Measurements from ENCODE around the gene OR6S1. TPM values are rescaled to one million over a fixed set of nuclear protein-coding genes. Genes with fewer than 3 reads are reported as not detected.

Gene OR6S1
- total RNA-seq, 1 donor, result not detected

DNA sequence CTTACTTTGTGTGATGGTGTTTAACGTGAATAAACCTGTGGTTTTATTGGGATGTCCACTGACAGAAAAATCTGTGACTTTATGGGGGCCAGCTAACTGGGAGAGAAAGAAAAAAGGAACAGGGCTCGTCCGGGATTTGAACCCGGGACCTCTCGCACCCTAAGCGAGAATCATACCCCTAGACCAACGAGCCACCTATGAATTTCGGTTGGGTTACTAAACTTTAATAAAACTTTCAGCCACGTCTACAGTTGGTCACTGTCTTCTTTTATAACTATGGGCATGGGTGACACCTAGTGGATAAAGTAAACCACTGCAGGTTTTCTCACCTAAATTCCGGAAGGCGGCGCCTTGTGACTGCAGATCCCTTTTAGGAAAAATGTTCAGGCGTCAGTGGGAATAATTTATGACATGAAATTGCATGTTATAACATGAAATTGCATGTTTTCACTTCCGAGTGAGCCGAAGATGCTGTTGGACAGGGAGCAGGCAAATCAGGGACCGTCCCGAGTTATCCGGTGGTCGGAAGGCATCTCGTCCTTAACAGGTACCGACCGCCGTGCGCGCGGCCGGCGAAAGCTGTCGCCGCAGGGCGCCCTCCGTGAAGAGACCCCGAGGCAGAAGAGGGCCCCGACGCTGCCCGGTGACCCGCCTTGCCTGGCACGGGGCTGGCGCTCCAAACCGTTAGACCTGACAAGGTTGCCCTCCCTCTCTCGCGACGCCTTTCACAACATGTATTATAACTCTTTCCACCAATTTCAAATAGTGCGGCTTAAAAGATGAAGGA, 32.1 kb downstream of the OR6S1 start:
- no peaks in the 10 kb centered on the region for H3K9me3 ChIP-seq (ENCODE audit: low read depth, low read length)
- peak; percentile 97 for TF ChIP-seq CTCF (IDR thresholded peaks at IDR 0.05; ENCODE audit: extremely low read depth, low read depth, low read length)
- H2AFZ ChIP-seq (ENCODE audit: low read length), result peak overlapping the region; percentile 94
- H3K79me2 ChIP-seq (ENCODE audit: insufficient read depth, low read length), result no peaks in the 10 kb centered on the region
- H3K4me1 ChIP-seq (ENCODE audit: insufficient read depth, low read length), result peaks cover 5% of the 10 kb centered on the region
- peak; percentile 93 for DNase-seq (ENCODE audit: insufficient read length, low spot score, missing footprints)
- no peaks in the 10 kb centered on the region for H3K27me3 ChIP-seq (ENCODE audit: insufficient read depth, low read length)
- H3K4me3 ChIP-seq (ENCODE audit: insufficient read depth, low read length), result peak overlapping the region; percentile 88
- H3K4me2 ChIP-seq (ENCODE audit: insufficient read depth, low read length), result peak overlapping the region; percentile 77
- H3K27ac ChIP-seq (ENCODE audit: low read depth, low read length), result peak overlapping the region; percentile 12
- no peaks in the 10 kb centered on the region for H4K20me1 ChIP-seq (ENCODE audit: insufficient read depth, low read length)
- no peaks in the 10 kb centered on the region for H3K36me3 ChIP-seq (ENCODE audit: insufficient read depth, low read length)

DNA sequence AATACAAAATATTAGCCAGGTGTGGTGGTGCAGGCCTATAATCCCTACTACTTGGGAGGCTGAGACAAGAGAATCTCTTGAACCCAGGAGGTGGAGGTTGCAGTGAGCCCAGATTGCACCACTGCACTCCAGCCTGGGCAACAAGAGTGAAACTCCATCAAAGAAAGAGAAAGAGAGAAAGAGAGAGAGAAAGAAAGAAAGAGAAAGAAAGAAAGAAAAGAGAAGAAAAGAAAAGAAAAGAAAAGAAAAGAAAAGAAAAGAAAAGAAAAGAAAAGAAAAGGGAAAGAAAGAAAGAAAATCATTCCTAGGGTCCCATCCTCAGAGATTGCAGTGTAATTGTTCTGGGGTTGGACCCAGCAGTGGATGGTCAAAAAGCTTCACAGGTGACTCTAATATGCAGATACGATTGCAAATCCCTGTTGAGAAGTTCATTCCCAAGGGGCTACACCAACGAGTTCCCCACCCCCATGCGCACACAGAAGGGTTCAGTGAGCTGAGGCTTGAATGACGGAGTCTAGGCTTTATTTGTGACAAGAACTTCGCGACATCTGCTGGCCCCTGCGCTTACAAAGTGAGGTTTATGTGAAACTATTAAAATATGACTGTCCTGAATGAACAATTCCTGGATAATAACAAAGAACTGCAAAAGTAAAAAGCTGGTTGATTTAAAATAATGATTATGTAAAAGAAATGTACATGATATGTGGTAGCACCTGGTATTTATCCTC, 32.9 kb downstream of the OR6S1 start:
- no peaks in the 10 kb centered on the region for H3K27me3 ChIP-seq (ENCODE audit: insufficient read depth, low read length)
- H4K20me1 ChIP-seq (ENCODE audit: insufficient read depth, low read length), result no peaks in the 10 kb centered on the region
- TF ChIP-seq CTCF (IDR thresholded peaks at IDR 0.05; ENCODE audit: extremely low read depth, low read depth, low read length), result no peak
- no peaks in the 10 kb centered on the region for H3K9me3 ChIP-seq (ENCODE audit: low read depth, low read length)
- no peak overlapping the region for H2AFZ ChIP-seq (ENCODE audit: low read length)
- no peaks in the 10 kb centered on the region for H3K36me3 ChIP-seq (ENCODE audit: insufficient read depth, low read length)
- no peak overlapping the region for H3K27ac ChIP-seq (ENCODE audit: low read depth, low read length)
- H3K4me2 ChIP-seq (ENCODE audit: insufficient read depth, low read length), result peak overlapping the region; percentile 37
- no peak overlapping the region for H3K4me3 ChIP-seq (ENCODE audit: insufficient read depth, low read length)
- no peak for DNase-seq (ENCODE audit: insufficient read length, low spot score, missing footprints)
- H3K79me2 ChIP-seq (ENCODE audit: insufficient read depth, low read length), result no peaks in the 10 kb centered on the region
- H3K4me1 ChIP-seq (ENCODE audit: insufficient read depth, low read length), result peaks cover 5% of the 10 kb centered on the region

DNA sequence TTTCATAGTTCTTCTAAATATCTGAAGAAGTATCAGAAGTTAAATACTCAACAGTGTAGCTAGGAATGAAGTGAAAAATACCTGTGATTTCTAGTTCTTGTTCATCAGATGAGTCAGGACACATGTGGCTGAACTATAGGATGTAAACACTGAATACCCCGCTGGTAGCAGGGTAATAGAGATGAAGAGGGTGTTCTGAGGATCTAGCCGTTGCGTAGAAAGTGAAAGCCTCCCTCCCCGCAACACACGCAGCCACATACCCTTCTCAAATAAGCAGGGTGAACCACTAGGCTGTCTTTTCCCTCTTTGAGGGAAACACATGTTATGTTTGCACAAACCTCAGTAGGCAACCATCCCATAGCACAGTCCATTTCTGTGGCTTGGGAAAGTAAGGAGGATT, 33.9 kb downstream of the OR6S1 start:
- peaks cover 5% of the 10 kb centered on the region for H3K4me1 ChIP-seq (ENCODE audit: insufficient read depth, low read length)
- no peaks in the 10 kb centered on the region for H3K9me3 ChIP-seq (ENCODE audit: low read depth, low read length)
- H3K27ac ChIP-seq (ENCODE audit: low read depth, low read length), result no peak overlapping the region
- peak overlapping the region; percentile 52 for H3K4me2 ChIP-seq (ENCODE audit: insufficient read depth, low read length)
- no peaks in the 10 kb centered on the region for H3K36me3 ChIP-seq (ENCODE audit: insufficient read depth, low read length)
- no peak for DNase-seq (ENCODE audit: insufficient read length, low spot score, missing footprints)
- H4K20me1 ChIP-seq (ENCODE audit: insufficient read depth, low read length), result no peaks in the 10 kb centered on the region
- peak overlapping the region; percentile 83 for H2AFZ ChIP-seq (ENCODE audit: low read length)
- H3K79me2 ChIP-seq (ENCODE audit: insufficient read depth, low read length), result no peaks in the 10 kb centered on the region
- no peak for TF ChIP-seq CTCF (IDR thresholded peaks at IDR 0.05; ENCODE audit: extremely low read depth, low read depth, low read length)
- H3K4me3 ChIP-seq (ENCODE audit: insufficient read depth, low read length), result peak overlapping the region; percentile 16
- no peaks in the 10 kb centered on the region for H3K27me3 ChIP-seq (ENCODE audit: insufficient read depth, low read length)

- Histone ChIP-seq H3K4me3 (ENCODE audit: insufficient read depth, low read length) (no peak overlapping the region), H3K27ac (ENCODE audit: low read depth, low read length) (no peak overlapping the region), H4K20me1 (ENCODE audit: insufficient read depth, low read length) (no peaks in the 10 kb centered on the region), H3K79me2 (ENCODE audit: insufficient read depth, low read length) (no peaks in the 10 kb centered on the region), H3K4me1 (ENCODE audit: insufficient read depth, low read length) (peaks cover 5% of the 10 kb centered on the region), H3K4me2 (ENCODE audit: insufficient read depth, low read length) (no peak overlapping the region), H2AFZ (ENCODE audit: low read length) (no peak overlapping the region), H3K27me3 (ENCODE audit: insufficient read depth, low read length) (no peaks in the 10 kb centered on the region), H3K36me3 (ENCODE audit: insufficient read depth, low read length) (no peaks in the 10 kb centered on the region), H3K9me3 (ENCODE audit: low read depth, low read length) (no peaks in the 10 kb centered on the region)
- TF ChIP-seq CTCF (IDR thresholded peaks at IDR 0.05; ENCODE audit: extremely low read depth, low read depth, low read length), result no peak
- no peak for DNase-seq (ENCODE audit: insufficient read length, low spot score, missing footprints)
Measured at GRCh38 chr14:20606902-20607242, 34.6 kb downstream of the OR6S1 start.

Data from osteoblast (primary cell).